Spinal cord (tissue), 10 donors: ENCODE measurements around the gene PSRC1. TPM values are rescaled to one million over a fixed set of nuclear protein-coding genes. Genes with fewer than 3 reads are reported as not detected.
"Not testable (repeated sequence)": the region's sequence is repeated elsewhere in the genome, so short reads cannot be mapped to it uniquely, and the experiment has no call there.

Source experiments
- DNase-seq, 6 donors: peaks; one replicate each; pipeline versions ENCODE4 v3.0.0 to v3.0.0-alpha.2; 2013 to 2015; ENCODE audit warnings: low spot score in 6 of 6, low read depth in 4 of 6
- H3K27ac ChIP-seq: one replicate; pipeline ENCODE4 v1.5.1; 2013; ENCODE audit warnings: low read depth, low read length, control low read depth
- H3K27me3 ChIP-seq: one replicate; pipeline ENCODE4 v1.6.1; 2013; ENCODE audit warnings: low read length; ENCODE audit not compliant: control insufficient read depth, insufficient read depth
- H3K36me3 ChIP-seq: one replicate; pipeline ENCODE4 v1.6.1; 2013; ENCODE audit warnings: low read length; ENCODE audit not compliant: control insufficient read depth, insufficient read depth
- H3K4me1 ChIP-seq: one replicate; pipeline ENCODE4 v1.6.1; 2013; ENCODE audit warnings: low read length; ENCODE audit not compliant: control insufficient read depth, insufficient read depth
- H3K4me3 ChIP-seq: one replicate; pipeline ENCODE4 v1.5.1; 2013; ENCODE audit warnings: low read depth, low read length, control low read depth
- H3K9me3 ChIP-seq: one replicate; pipeline ENCODE4 v1.6.1; 2013; ENCODE audit warnings: low read length; ENCODE audit not compliant: control insufficient read depth, insufficient read depth
- WGBS: methylation state at CpG from one replicate; pipeline ENCODE4 v1.1.5; 2013; ENCODE audit warnings: missing lambda C conversion rate; ENCODE audit not compliant: insufficient coverage; 5-methylcytosine and 5-hydroxymethylcytosine counted together
- polyA plus RNA-seq, 2 donors: library from polyadenylated mRNA; unstranded; fragments of 120-200 nt; gene quantifications; one replicate each; pipeline ENCODE4 v1.2.1, GENCODE V29; 2013; ENCODE audit not compliant: insufficient read length in 2 of 2
- total RNA-seq, 2 donors: library from RNA; depleted of rRNA in 1 of 2; stranded (reverse); fragments of 120-200 nt in 1 of 2; fragments of >200 nt in 1 of 2; gene quantifications; one replicate each; pipeline versions ENCODE4 v1.2.3 to v1.2.4, GENCODE V29; 2013 to 2014
- donor health status: healthy.

PSRC1 gene
- total and polyA plus RNA-seq, 4 donors: 9.0 to 37.1 (median 32.2) TPM

DNA sequence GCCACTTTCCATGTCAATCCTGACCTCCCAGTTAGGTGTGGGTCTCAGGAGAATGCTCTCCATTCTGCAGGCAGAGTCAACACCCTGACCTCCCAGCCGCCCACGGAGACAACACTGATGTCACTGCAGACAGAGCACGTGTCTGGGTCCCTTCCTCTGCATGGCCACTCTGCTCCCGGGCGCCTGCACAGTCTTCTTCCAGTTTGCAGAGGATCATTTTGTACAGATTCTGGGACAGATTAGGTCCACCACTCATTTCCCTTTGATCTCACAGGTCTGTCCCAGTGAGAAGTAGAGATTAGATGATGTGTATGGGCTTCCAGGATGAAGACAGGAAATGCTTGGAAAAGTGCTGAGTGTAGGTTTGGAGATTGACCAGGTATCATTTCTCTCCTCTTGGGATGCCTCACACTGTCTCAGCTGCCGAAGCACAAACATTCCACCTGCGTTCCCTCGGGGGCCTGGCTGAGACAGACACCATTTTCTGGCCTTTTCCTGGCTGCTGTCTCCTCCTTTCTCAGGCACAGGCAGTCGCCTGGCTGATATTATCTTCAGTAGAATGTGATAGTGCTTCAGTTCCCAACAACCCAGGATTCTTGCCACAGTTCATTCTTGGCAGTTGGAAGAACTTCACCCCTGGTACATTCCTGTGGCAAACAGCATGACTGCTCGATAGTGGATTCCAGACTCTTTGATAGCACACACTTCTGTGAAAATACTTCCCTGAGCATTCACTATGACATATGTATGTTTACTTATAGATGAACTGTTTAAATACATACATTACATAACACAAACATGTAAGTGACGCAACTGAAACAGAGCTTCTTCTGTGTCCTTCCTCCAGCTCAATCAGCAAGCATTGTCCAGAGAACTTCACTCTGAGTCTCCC lies 16.0 kb upstream of the PSRC1 start:
- H3K4me3 ChIP-seq: no peak overlapping the region
- H3K9me3 ChIP-seq: no peaks in the 10 kb centered on the region
- H3K27ac ChIP-seq: peak overlapping the region; percentile 93
- DNase-seq: peak in 2 of 6 donors; percentile 27 to 62
- H3K27me3 ChIP-seq: no peaks in the 10 kb centered on the region
- H3K4me1 ChIP-seq: peaks cover 40% of the 10 kb centered on the region
- WGBS: 57% methylated on average over 8 of the region's 11 CpGs
- no peaks in the 10 kb centered on the region for H3K36me3 ChIP-seq

DNA sequence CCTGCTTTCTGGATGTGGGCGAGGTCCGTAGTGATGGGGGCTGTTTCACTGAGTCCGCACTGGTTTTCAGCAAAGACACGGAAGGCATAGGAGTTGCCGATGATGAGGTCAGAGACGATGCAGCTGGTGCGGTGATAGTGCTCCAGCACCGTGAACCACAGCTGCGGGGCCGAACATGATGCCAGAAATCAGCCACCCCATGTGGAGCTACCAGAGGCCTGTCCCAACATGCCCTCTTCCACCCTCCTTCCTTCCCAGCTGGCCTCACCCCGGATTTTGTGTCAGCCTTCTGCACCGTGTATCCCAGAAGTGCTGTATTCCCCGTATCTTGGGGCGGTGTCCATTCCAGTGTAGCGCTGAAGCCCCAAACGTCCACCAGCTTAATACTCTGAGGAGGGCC lies 13.8 kb upstream of the PSRC1 start:
- Histone ChIP-seq H3K9me3 (no peaks in the 10 kb centered on the region), H3K4me3 (no peak overlapping the region), H3K4me1 (peaks cover 44% of the 10 kb centered on the region), H3K27me3 (no peaks in the 10 kb centered on the region), H3K36me3 (no peaks in the 10 kb centered on the region), H3K27ac (no peak overlapping the region)
- no peak for DNase-seq
- 94% methylated on average over 16 of the region's 16 CpGs for WGBS

DNA sequence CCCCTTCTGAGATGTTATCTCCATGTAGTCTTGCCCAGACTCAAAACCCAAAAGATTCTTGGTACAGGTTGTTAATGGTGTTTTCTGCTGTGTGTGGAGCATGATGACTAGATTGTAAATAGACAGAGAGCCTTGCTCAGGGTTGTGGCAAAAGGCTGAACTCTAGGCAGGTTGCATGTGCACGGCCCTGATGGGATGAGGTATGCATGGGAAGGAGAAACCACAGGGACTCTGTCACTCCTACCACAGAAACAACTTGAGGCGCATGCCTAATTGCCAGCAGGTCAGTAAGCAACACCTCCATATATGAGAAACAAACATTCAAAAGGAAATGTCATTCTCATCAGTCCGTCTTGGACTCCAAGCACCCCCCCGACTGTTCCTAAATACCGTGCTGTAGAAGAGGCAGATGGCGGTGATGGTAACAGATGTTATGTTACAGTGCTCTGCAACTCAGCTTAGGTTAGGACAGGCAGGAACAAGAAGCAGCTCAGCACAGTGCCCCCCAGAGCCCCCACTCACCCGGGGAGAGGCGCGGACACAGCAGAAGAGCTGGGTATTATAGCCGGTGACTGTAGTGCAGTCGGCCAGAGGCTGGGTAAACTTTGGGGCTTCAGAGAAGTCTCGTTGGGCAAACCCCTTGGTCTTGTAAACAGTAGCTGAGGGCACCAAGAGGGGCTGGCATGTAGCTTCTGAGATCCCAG lies 12.9 kb upstream of the PSRC1 start:
- Histone ChIP-seq H3K27ac (no peak overlapping the region), H3K4me3 (no peak overlapping the region), H3K9me3 (no peaks in the 10 kb centered on the region), H3K4me1 (peaks cover 43% of the 10 kb centered on the region), H3K27me3 (no peaks in the 10 kb centered on the region), H3K36me3 (no peaks in the 10 kb centered on the region)
- 57% methylated on average over 4 of the region's 12 CpGs for WGBS
- peak in 2 of 6 donors; percentile 31 to 44 for DNase-seq

DNA sequence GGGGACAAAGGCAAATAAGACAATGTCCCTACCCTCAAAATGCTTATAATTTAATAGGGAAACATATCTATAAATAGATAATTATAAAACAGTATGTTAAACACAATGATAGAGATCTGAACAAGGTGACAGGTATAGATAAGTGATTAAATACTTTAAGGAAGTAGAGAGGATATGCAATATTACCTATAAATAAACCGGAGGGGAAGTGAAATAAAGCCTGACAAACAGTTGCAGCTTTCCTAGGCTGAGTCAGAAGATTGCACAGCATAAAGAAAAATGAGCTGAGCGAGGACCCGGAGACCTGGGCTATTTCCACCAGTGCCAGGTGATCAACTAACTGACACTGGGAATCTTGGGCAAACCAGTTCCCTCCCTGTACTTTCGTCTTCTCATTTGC lies 11.5 kb upstream of the PSRC1 start:
- Histone ChIP-seq H3K27me3 (no peaks in the 10 kb centered on the region), H3K27ac (no peak overlapping the region), H3K36me3 (no peaks in the 10 kb centered on the region), H3K4me3 (no peak overlapping the region), H3K4me1 (peaks cover 29% of the 10 kb centered on the region), H3K9me3 (no peaks in the 10 kb centered on the region)
- 93% methylated on average over 2 of the region's 4 CpGs for WGBS
- no peak for DNase-seq

DNA sequence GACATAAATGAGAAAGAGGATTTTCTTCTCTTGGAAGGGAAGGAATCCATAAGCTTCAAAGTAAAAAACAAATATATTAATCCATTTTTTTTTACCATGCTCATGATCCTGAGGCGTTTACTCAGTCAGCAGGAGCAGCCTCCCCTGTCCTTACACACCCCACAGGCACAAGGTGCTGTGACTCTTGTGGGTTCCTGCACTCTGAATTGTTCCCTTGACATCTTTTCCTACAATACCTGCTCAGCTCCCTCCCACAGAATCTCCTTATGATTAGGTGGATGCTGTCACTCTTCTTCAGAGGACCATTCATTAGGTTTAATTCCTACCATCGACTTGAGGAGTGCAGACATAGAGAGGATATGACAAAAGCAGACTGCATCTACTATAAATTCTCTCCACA lies 10.1 kb upstream of the PSRC1 start:
- DNase-seq: no peak
- Histone ChIP-seq H3K27me3 (no peaks in the 10 kb centered on the region), H3K4me1 (peaks cover 18% of the 10 kb centered on the region), H3K9me3 (no peaks in the 10 kb centered on the region), H3K36me3 (no peaks in the 10 kb centered on the region), H3K4me3 (no peak overlapping the region), H3K27ac (no peak overlapping the region)
- no CpG with 5 or more reads among the region's 2 CpGs for WGBS

DNA sequence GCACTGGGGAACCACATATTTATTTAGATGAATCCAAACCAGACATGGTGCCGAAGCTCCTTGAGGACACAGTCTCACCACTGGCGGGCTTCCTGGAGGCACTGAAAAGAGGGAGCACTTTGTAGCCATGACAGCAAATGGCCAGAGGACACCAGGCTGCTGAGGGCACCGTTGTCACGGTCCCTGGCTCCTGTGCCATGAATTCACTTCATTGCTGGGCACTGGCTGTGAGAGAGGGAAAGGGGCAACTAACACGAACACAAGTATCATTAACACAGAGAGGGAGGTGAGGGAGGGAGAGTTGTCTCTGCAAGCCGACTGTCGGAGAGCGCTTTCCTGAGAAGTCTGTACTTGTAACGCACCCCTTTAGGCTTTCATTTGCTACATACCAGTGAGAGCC lies 9.4 kb upstream of the PSRC1 start:
- Histone ChIP-seq H3K36me3 (no peaks in the 10 kb centered on the region), H3K4me3 (no peak overlapping the region), H3K27ac (no peak overlapping the region), H3K9me3 (no peaks in the 10 kb centered on the region), H3K4me1 (peaks cover 11% of the 10 kb centered on the region), H3K27me3 (no peaks in the 10 kb centered on the region)
- WGBS: 35% methylated on average over 4 of the region's 9 CpGs
- DNase-seq: peak in 2 of 6 donors; percentile 22 to 47

DNA sequence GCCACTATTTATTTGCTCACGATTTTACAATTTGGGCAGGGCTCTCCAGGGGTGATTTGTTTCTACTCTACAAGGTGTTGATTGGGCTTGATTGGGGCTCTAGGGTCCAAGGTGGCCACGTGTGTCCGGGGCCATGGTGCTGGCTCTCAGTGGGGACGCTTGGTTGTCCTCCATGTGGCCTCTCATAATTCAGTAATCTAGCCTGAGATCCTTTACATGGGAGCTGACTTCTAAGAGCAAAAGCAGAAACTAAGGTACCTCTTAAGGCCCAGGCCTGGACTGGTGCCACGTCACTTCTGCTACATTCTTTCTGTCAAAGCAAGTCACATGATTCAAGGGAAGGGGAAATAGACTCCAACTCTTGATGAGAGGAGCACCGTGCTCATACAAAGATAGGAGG lies 8.1 kb upstream of the PSRC1 start:
- Histone ChIP-seq H3K9me3 (no peaks in the 10 kb centered on the region), H3K27me3 (no peaks in the 10 kb centered on the region), H3K36me3 (no peaks in the 10 kb centered on the region), H3K4me1 (peaks cover 5% of the 10 kb centered on the region), H3K27ac (no peak overlapping the region), H3K4me3 (no peak overlapping the region)
- 73% methylated on average over 4 of the region's 6 CpGs for WGBS
- DNase-seq: no peak

DNA sequence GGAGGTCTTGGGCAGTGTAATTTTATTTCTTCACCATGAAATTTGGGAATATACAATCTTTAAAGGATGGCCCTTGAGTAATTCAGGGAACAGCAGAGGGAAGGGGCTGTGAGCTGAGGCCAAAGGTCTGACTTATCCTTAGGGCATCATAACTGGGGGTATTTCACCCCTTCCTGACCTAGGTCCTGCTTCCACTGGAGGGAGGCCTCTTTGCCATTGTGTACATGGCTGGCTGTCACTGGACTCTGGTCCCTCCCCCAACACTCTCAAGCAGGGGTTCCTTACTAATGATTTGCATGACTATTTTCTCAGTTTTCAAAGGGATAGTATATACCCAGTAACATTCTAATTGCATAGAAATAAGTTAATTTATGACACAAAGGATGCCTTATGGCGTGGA lies 7.2 kb upstream of the PSRC1 start:
- Histone ChIP-seq H3K4me1 (peaks cover 5% of the 10 kb centered on the region), H3K36me3 (no peaks in the 10 kb centered on the region), H3K4me3 (no peak overlapping the region), H3K9me3 (no peaks in the 10 kb centered on the region), H3K27ac (no peak overlapping the region), H3K27me3 (no peaks in the 10 kb centered on the region)
- no CpG with 5 or more reads among the region's 1 CpG for WGBS
- DNase-seq: no peak

DNA sequence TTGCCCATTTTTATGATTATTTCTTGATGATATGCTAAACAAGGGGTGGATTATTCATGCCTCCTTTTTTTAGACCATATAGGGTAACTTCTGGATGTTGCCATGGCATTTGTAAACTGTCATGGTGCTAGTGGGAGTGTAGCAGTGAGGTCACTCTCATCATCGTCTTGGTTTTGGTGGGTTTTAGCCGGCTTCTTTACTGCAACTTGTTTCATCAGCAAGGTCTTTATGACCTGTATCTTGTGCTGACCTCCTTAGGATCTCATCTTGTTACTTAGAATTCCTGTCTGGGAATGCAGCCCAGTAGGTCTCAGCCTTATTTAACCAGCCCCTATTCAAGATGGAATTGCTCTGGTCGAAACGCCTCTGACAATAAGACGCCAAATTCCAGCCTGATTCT lies 3.8 kb upstream of the PSRC1 start:
- peaks cover 25% of the 10 kb centered on the region for H3K4me1 ChIP-seq
- H3K9me3 ChIP-seq, H3K27ac ChIP-seq, H3K36me3 ChIP-seq, H3K4me3 ChIP-seq, DNase-seq, H3K27me3 ChIP-seq: not testable (repeated sequence)
- WGBS: 65% methylated on average over 5 of the region's 5 CpGs
